Bronchial epithelial cell (primary cell): ENCODE results near the gene EDRF1. TPM values are rescaled to one million over a fixed set of nuclear protein-coding genes. Genes with fewer than 3 reads are reported as not detected.

Source experiments
- DNase-seq: peaks from one replicate; pipeline ENCODE4 v3.0.0-alpha.2; 2010; ENCODE audit warnings: low read depth
- FAIRE-seq: peaks from 2 replicates; lab custom pipeline; 2011; peaks lifted over from hg19 to GRCh38; lab: Jason Lieb, UNC
- H3K27me3 ChIP-seq: 2 replicates; pipeline ENCODE4 v1.5.1; 2011; ENCODE audit warnings: low read length; ENCODE audit not compliant: control insufficient read depth, insufficient read depth
- H3K36me3 ChIP-seq: 2 replicates; pipeline ENCODE4 v1.5.1; 2011; ENCODE audit warnings: low read length; ENCODE audit not compliant: control insufficient read depth, insufficient read depth
- H3K4me3 ChIP-seq: 2 replicates; pipeline ENCODE4 v1.5.1; 2011; ENCODE audit warnings: mild to moderate bottlenecking, low read depth, low read length, control low read depth
- CTCF ChIP-seq: IDR thresholded peaks from 2 replicates; pipeline ENCODE4 v1.5.1; 2011; ENCODE audit warnings: mild to moderate bottlenecking, moderate library complexity, low read length, control low read depth, inconsistent platforms; ENCODE audit not compliant: insufficient read depth, severe bottlenecking
- total RNA-seq: library from RNA; depleted of rRNA; stranded (reverse); fragments of >200 nt; gene quantifications from 2 replicates; pipeline ENCODE4 v1.2.1, GENCODE V29; 2014

EDRF1 gene
- total RNA-seq, 1 donor from 2014 or later: 15.5 TPM

- TF ChIP-seq CTCF: no peak
- Histone ChIP-seq H3K27me3 (no peaks in the 10 kb centered on the region), H3K4me3 (no peak overlapping the region), H3K36me3 (peaks cover 6% of the 10 kb centered on the region)
- DNase-seq (no peak), FAIRE-seq (peak; percentile 72)
Measured at GRCh38 chr10:125792342-125793300, 73.1 kb downstream of the EDRF1 start.

DNA sequence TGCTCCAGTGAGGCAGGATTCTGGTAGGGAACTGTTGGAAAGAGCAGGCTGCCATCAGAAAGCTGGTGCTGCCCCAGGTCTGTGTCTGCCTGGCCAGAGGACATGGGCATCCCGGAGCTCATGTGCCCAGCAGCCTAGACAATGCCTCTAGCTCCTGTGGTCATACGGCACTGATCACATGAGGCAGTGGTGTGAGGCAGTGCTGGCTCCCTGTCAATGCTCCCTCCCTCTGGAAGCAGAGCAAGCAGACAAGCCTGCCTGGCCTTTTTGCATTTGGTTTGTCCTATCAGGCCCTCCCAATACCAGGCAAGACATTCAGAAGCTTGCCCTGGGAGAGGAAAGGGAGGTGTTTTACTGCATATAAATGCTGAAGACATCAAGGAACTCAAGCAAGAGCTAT lies 75.6 kb downstream of the EDRF1 start:
- no peaks in the 10 kb centered on the region for H3K27me3 ChIP-seq

GRCh38 chr10:125795637-125796190 lies 76.2 kb downstream of the EDRF1 start:
- Histone ChIP-seq H3K4me3 (no peak overlapping the region), H3K36me3 (peaks cover 6% of the 10 kb centered on the region), H3K27me3 (no peaks in the 10 kb centered on the region)
- TF ChIP-seq CTCF: no peak
- no peak for DNase-seq
- no peak for FAIRE-seq

More for the DNA sequence above, 75.6 kb downstream of the EDRF1 start:
- FAIRE-seq (no peak), DNase-seq (no peak)
- Histone ChIP-seq H3K4me3 (no peak overlapping the region), H3K36me3 (peaks cover 6% of the 10 kb centered on the region)
- no peak for TF ChIP-seq CTCF

- H3K4me3 ChIP-seq: no peak overlapping the region
- H3K27me3 ChIP-seq: no peaks in the 10 kb centered on the region
- peaks cover 3% of the 10 kb centered on the region for H3K36me3 ChIP-seq
- TF ChIP-seq CTCF: no peak
- FAIRE-seq (peak; percentile 62), DNase-seq (no peak)
Measured at GRCh38 chr10:125797424-125797823, 77.9 kb downstream of the EDRF1 start.

- FAIRE-seq: no peak
- no peak for TF ChIP-seq CTCF
- Histone ChIP-seq H3K4me3 (no peak overlapping the region), H3K36me3 (peaks cover 6% of the 10 kb centered on the region), H3K27me3 (no peaks in the 10 kb centered on the region)
- DNase-seq: no peak
Measured at GRCh38 chr10:125797994-125798662, 78.6 kb downstream of the EDRF1 start.
